ENCODE measurements around the gene ZC3H18. TPM values are rescaled to one million over a fixed set of nuclear protein-coding genes. Genes with fewer than 3 reads are reported as not detected.

ZC3H18 gene
- total RNA-seq, 1 experiment from 2014 or later: 57.8 TPM

DNA sequence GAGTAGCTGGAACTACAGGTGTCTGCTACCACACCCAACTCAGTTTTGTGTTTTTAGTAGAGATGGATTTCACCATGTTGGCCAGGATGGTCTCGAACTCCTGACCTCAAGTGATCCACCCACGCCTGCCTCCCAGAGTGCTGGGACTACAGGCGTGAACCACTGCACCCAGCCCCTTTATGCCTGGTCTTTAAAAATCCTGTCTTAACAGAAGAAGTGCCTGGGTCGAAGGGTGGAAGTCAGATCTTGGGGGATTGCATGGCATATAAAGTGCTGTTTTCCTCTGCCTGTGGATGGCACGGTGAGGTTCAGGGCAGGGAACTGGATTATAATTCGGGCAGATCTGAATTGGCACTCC is 30.3 kb downstream of the ZC3H18 start (continued):
- no peak for TF ChIP-seq TCF7L2 (IDR thresholded peaks at IDR 0.05; ENCODE audit: borderline replicate concordance, extremely low read depth, insufficient read depth, insufficient read length)
- TF ChIP-seq POLR2A (IDR thresholded peaks at IDR 0.05; ENCODE audit: borderline replicate concordance, extremely low read depth, insufficient read depth, insufficient read length): no peak
- TF ChIP-seq, protein P1, sequence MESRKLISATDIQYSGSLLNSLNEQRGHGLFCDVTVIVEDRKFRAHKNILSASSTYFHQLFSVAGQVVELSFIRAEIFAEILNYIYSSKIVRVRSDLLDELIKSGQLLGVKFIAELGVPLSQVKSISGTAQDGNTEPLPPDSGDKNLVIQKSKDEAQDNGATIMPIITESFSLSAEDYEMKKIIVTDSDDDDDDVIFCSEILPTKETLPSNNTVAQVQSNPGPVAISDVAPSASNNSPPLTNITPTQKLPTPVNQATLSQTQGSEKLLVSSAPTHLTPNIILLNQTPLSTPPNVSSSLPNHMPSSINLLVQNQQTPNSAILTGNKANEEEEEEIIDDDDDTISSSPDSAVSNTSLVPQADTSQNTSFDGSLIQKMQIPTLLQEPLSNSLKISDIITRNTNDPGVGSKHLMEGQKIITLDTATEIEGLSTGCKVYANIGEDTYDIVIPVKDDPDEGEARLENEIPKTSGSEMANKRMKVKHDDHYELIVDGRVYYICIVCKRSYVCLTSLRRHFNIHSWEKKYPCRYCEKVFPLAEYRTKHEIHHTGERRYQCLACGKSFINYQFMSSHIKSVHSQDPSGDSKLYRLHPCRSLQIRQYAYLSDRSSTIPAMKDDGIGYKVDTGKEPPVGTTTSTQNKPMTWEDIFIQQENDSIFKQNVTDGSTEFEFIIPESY (IDR thresholded peaks at IDR 0.05; ENCODE audit: extremely low read depth, insufficient replicate concordance, low read length): no peak
- TF ChIP-seq EZH2phosphoT487 (IDR thresholded peaks at IDR 0.05; ENCODE audit: borderline replicate concordance): no peak
- no peak for TF ChIP-seq JUND (IDR thresholded peaks at IDR 0.05)
- no peak for TF ChIP-seq FOSL1 (IDR thresholded peaks at IDR 0.05; ENCODE audit: low read depth)

DNA sequence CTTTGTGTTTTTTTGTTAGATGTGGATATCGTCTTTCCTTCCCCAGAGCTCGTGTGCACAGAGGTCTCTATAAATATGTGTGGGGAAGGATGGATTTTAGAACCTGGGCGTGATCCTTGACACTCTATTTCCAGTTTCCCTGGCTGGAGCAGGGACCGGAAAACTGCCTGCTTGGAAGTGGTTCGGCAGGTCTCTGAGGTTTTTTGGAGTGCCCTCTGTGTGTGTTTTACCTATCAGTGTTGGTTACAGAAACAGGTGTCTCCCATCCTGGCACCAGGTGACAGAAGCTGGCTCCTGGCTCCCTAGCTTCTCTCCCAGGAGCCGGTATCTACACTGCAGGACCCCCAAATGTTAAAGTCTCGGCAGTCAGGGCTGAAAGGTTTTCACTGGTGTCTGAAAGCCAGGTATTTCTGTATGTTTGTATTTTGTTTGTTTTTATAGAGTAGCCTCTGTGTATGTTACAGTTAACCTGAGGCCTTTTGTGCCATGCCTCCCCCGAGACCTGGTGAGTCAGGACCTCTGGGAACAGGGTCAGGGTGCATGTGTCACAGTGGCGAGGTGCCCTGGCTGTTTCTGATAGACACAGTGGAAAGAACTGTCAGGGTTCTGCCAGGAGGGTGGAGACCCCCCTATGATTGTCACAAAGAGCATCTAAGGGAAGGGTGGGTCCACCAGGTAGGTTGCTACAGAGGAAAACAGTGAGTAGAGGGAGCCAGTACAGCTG is 31.3 kb downstream of the ZC3H18 start:
- no peaks in the 10 kb centered on the region for H3K9me2 ChIP-seq (ENCODE audit: insufficient read depth)
- intact Hi-C loops (cut with micrococcal nuclease): no loop called here
- H3K27ac ChIP-seq (ENCODE audit: low read depth, low read length): no peak overlapping the region
- TF ChIP-seq EZH2 (IDR thresholded peaks at IDR 0.05) (no peak), RAD21 (IDR thresholded peaks at IDR 0.05; ENCODE audit: low read depth) (no peak), FOSL1 (IDR thresholded peaks at IDR 0.05; ENCODE audit: low read depth) (no peak), SRF (IDR thresholded peaks at IDR 0.05; ENCODE audit: low read depth) (no peak), YY1 (IDR thresholded peaks at IDR 0.05; ENCODE audit: extremely low read depth, insufficient replicate concordance, low read depth, low read length) (no peak), ELF1 (IDR thresholded peaks at IDR 0.05; ENCODE audit: borderline replicate concordance, low read depth) (no peak), ZNF274 (IDR thresholded peaks at IDR 0.05; ENCODE audit: low read depth, low read length) (no peak), TCF7L2 (IDR thresholded peaks at IDR 0.05; ENCODE audit: borderline replicate concordance, extremely low read depth, insufficient read depth, insufficient read length) (no peak), EGR1 (IDR thresholded peaks at IDR 0.05; ENCODE audit: low read depth) (no peak), EZH2phosphoT487 (IDR thresholded peaks at IDR 0.05; ENCODE audit: borderline replicate concordance) (no peak), JUND (IDR thresholded peaks at IDR 0.05) (no peak)
- TF ChIP-seq, protein P2, sequence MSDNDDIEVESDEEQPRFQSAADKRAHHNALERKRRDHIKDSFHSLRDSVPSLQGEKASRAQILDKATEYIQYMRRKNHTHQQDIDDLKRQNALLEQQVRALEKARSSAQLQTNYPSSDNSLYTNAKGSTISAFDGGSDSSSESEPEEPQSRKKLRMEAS (IDR thresholded peaks at IDR 0.05): no peak
- TF ChIP-seq, protein P3, sequence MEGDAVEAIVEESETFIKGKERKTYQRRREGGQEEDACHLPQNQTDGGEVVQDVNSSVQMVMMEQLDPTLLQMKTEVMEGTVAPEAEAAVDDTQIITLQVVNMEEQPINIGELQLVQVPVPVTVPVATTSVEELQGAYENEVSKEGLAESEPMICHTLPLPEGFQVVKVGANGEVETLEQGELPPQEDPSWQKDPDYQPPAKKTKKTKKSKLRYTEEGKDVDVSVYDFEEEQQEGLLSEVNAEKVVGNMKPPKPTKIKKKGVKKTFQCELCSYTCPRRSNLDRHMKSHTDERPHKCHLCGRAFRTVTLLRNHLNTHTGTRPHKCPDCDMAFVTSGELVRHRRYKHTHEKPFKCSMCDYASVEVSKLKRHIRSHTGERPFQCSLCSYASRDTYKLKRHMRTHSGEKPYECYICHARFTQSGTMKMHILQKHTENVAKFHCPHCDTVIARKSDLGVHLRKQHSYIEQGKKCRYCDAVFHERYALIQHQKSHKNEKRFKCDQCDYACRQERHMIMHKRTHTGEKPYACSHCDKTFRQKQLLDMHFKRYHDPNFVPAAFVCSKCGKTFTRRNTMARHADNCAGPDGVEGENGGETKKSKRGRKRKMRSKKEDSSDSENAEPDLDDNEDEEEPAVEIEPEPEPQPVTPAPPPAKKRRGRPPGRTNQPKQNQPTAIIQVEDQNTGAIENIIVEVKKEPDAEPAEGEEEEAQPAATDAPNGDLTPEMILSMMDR (IDR thresholded peaks at IDR 0.05 in 2 of 3, conservative IDR thresholded peaks at IDR 0.05 in 1 of 3; ENCODE audit: borderline replicate concordance in 1 of 3, insufficient read depth in 1 of 3, low read depth in 2 of 3, low read length in 2 of 3): no peak
- ChIA-PET CTCF (no interaction called here), POLR2A (no interaction called here), RAD21 (ENCODE audit: low non-redundant PET in 1 of 2, low total read pairs in 2 of 2, uncharacterized antibody in 2 of 2, unreplicated experiment in 2 of 2) (no interaction called here)
- 0 out of 2 replicates have a peak, but pooled peaks cover 3% of the 10 kb centered on the region for H4K20me1 ChIP-seq (ENCODE audit: insufficient read depth)
- no TSS peak for BruUV-seq (replicated peaks)
- no peak for ATAC-seq
- peaks cover 47 to 57% of the 10 kb centered on the region in 2 experiments; a peak in 3 of 4 replicates for H3K36me3 ChIP-seq (ENCODE audit: control insufficient read depth in 1 of 2, insufficient read depth in 2 of 2, low read length in 2 of 2)
- no peak overlapping the region for H2AFZ ChIP-seq (ENCODE audit: low read depth, low read length, poor library complexity, severe bottlenecking)
- no peak for DNase-seq (ENCODE audit: low read depth, low spot score)
- no peak overlapping the region for H3K4me3 ChIP-seq (replicated peaks in 1 of 2; ENCODE audit: low read depth in 1 of 2, low read length in 2 of 2)
- H3K79me2 ChIP-seq (ENCODE audit: insufficient read depth, low read length): peaks cover 46% of the 10 kb centered on the region
- no peaks in the 10 kb centered on the region for H3K4me1 ChIP-seq (ENCODE audit: control insufficient read depth in 1 of 2, insufficient read depth in 2 of 2, low read length in 2 of 2)
- no peaks in the 10 kb centered on the region for H3K27me3 ChIP-seq (ENCODE audit: insufficient read depth, low read length)
- no peaks in the 10 kb centered on the region for H3K9me3 ChIP-seq (ENCODE audit: control insufficient read depth in 1 of 2, insufficient read depth in 1 of 2, low read depth in 1 of 2, low read length in 2 of 2)
- H3K4me2 ChIP-seq (ENCODE audit: low read length): no peak overlapping the region
- no peak overlapping the region for H3K9ac ChIP-seq (ENCODE audit: low read length)
